ENCODE results near the gene MAPRE2.
"Not testable (repeated sequence)": the region's sequence is repeated elsewhere in the genome, so short reads cannot be mapped to it uniquely, and the experiment has no call there.

MAPRE2 gene

DNA sequence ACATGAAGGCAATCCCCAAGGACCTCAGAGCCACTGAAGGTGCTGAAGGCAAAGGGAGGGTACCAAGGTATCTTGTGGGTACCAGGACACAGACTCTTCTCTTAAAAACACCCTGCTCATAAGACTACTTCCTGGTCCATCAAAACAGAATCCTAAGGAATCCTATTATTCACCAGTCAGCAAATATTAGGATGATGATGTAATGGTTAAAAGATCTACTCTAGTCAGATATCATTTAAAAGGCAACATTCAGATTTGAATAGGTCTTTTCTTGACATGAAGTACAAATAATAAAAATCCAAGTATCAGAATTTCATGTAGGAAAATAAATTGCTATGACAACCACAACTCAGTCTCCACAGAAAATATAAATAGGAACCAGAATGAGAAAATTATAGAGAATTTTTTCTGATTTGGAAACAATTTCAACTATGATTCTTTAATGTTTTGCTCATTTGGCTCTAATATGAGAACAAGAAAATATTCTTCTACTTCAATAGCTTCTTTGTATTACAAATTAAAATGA is 121.9 kb downstream of the MAPRE2 start:
- no peak for TF ChIP-seq CTCF (IDR thresholded peaks at IDR 0.05; ENCODE audit: borderline replicate concordance, control extremely low read depth, extremely low read depth, insufficient read depth, missing control alignments)
- in situ Hi-C loops (cut with MboI; ENCODE audit: low sequenced_read_pairs, unreplicated experiment): no loop called here
- no peak for DNase-seq (ENCODE audit: low spot score)

- in situ Hi-C loops (cut with MboI; ENCODE audit: low sequenced_read_pairs, unreplicated experiment): no loop called here
- no peak for DNase-seq (ENCODE audit: low spot score)
- TF ChIP-seq CTCF (IDR thresholded peaks at IDR 0.05; ENCODE audit: borderline replicate concordance, control extremely low read depth, extremely low read depth, insufficient read depth, missing control alignments): no peak
Observed at GRCh38 chr18:35163721-35164120, 122.5 kb downstream of the MAPRE2 start.

DNA sequence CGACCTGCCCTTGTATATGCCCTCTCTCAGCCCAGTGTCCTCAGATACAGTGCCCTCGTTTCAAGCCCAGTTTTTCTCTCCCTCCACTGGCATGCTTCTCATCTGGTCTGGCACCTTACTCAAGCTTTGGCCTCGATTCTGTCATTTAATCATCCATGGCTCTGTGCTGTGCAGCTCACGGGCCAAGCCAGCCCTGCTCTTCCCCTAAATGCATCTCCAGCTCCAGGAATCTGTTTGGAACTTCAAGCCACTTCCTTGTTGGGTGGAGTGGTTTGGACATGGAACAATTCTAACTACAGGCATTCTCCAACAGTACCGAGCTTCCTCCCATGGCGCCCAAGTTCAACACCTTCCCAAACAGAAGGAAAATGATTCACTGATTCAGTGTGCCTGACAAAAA is 122.9 kb downstream of the MAPRE2 start:
- DNase-seq (ENCODE audit: low spot score): no peak
- TF ChIP-seq CTCF (IDR thresholded peaks at IDR 0.05; ENCODE audit: borderline replicate concordance, control extremely low read depth, extremely low read depth, insufficient read depth, missing control alignments): no peak
- in situ Hi-C loops (cut with MboI; ENCODE audit: low sequenced_read_pairs, unreplicated experiment): no loop called here

- TF ChIP-seq CTCF (IDR thresholded peaks at IDR 0.05; ENCODE audit: borderline replicate concordance, control extremely low read depth, extremely low read depth, insufficient read depth, missing control alignments): no peak
- in situ Hi-C loops (cut with MboI; ENCODE audit: low sequenced_read_pairs, unreplicated experiment): no loop called here
- no peak for DNase-seq (ENCODE audit: low spot score)
Observed at GRCh38 chr18:35167332-35167731, 126.1 kb downstream of the MAPRE2 start.

DNA sequence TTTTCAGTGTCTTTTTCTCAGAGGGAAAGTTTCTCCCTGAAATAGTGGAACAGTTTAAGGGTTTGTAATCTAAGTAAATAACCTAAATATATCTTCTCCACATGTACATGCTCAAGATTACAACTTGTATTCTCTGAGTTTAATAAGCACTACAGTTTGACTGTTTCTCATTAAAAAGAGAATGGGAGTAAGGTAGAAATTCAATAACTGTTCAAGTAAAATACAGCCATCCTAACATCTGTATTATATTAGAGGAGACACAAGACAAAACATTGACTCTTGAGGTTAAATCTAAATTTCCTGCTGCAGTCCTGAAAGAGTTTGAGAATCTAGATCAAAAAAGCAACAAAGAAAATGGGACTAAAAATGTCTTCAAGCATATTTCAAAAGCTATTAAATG is 126.6 kb downstream of the MAPRE2 start:
- no peak for DNase-seq (ENCODE audit: low spot score)
- TF ChIP-seq CTCF (IDR thresholded peaks at IDR 0.05; ENCODE audit: borderline replicate concordance, control extremely low read depth, extremely low read depth, insufficient read depth, missing control alignments): no peak
- in situ Hi-C loops (cut with MboI; ENCODE audit: low sequenced_read_pairs, unreplicated experiment): no loop called here

DNA sequence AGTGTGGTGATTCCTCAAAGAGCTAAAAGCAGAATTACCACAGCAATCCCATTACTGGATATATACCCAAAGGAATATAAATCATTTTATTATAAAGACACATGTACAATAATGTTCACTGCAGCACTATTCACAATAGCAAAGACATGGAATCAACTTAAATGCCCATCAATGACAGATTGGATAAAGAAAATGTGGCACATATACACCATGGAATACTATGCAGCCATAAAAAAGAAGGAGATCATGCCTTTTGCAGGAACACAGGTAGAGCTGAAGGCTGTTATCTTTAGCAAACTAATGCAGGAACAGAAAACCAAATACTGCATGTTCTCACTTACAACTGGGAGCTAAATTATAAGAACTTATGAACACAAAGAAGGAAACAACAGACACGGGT is 129.1 kb downstream of the MAPRE2 start:
- in situ Hi-C loops (cut with MboI; ENCODE audit: low sequenced_read_pairs, unreplicated experiment); DNase-seq (ENCODE audit: low spot score): not testable (repeated sequence)

GRCh38 chr18:35171315-35171987 is 130.2 kb downstream of the MAPRE2 start:
- no peak for TF ChIP-seq CTCF (IDR thresholded peaks at IDR 0.05; ENCODE audit: borderline replicate concordance, control extremely low read depth, extremely low read depth, insufficient read depth, missing control alignments)
- no peak for DNase-seq (ENCODE audit: low spot score)
- in situ Hi-C loops (cut with MboI; ENCODE audit: low sequenced_read_pairs, unreplicated experiment): no loop called here
